Karpas-422 (cell line): Measurements from ENCODE around the gene RIC3. TPM values are rescaled to one million over a fixed set of nuclear protein-coding genes. Genes with fewer than 3 reads are reported as not detected.

Source experiments
- DNase-seq: peaks from one replicate; pipeline ENCODE4 v3.0.0-alpha.2; 2015
- H2AFZ ChIP-seq: fragments of 200-600 bp; sonication (generic); 2 replicates; pipeline ENCODE4 v1.6.1; 2014; ENCODE audit warnings: antibody characterized with exemption, low read length, mixed read lengths
- H3K27ac ChIP-seq: fragments of 200-600 bp; sonication (generic); 2 replicates; pipeline ENCODE4 v1.5.1; 2014; ENCODE audit warnings: mild to moderate bottlenecking, low read length, moderate library complexity
- H3K27me3 ChIP-seq: fragments of 200-600 bp; sonication (generic); 2 replicates; pipeline ENCODE4 v1.6.1; 2014; ENCODE audit warnings: low read length, mixed read lengths
- H3K36me3 ChIP-seq: fragments of 200-600 bp; sonication (generic); 2 replicates; pipeline ENCODE4 v1.6.1; 2014; ENCODE audit warnings: low read length, mixed read lengths; ENCODE audit not compliant: insufficient read depth
- H3K4me1 ChIP-seq: fragments of 200-600 bp; sonication (generic); 2 replicates; pipeline ENCODE4 v1.6.1; 2014; ENCODE audit warnings: mild to moderate bottlenecking, low read length, mixed read lengths
- H3K4me2 ChIP-seq: fragments of 200-600 bp; sonication (generic); 2 replicates; pipeline ENCODE4 v1.6.1; 2014; ENCODE audit warnings: low read length, low read depth, mild to moderate bottlenecking; ENCODE audit not compliant: poor library complexity, severe bottlenecking
- H3K4me3 ChIP-seq: fragments of 200-600 bp; sonication (generic); 2 replicates; pipeline ENCODE4 v1.5.1; 2014; ENCODE audit warnings: mild to moderate bottlenecking, antibody characterized with exemption, low read length, mixed read lengths
- H3K79me2 ChIP-seq: fragments of 200-600 bp; sonication (generic); 2 replicates; pipeline ENCODE4 v1.6.1; 2014; ENCODE audit warnings: mild to moderate bottlenecking, low read length, mixed read lengths
- H3K9ac ChIP-seq: fragments of 200-600 bp; sonication (generic); 2 replicates; pipeline ENCODE4 v1.6.0; 2014; ENCODE audit warnings: low read length
- H3K9me2 ChIP-seq: fragments of 200-600 bp; sonication (generic), shearing (Covaris generic); replicated peaks from 2 replicates; pipeline ENCODE4 v1.6.0; 2014; ENCODE audit warnings: mild to moderate bottlenecking, low read length, moderate library complexity; ENCODE audit not compliant: insufficient read depth
- H3K9me3 ChIP-seq: fragments of 300-700, 200-600 bp; sonication (generic); 2 replicates; pipeline ENCODE4 v1.6.1; 2014; ENCODE audit warnings: low read length, mixed read lengths
- H4K20me1 ChIP-seq: fragments of 200-600 bp; sonication (generic); 2 replicates; pipeline ENCODE4 v1.6.1; 2014; ENCODE audit warnings: mild to moderate bottlenecking, antibody characterized with exemption, low read length, low read depth; ENCODE audit not compliant: insufficient read depth
- total RNA-seq: library from RNA; depleted of rRNA; stranded (reverse); fragments of >200 nt; shearing (Covaris generic); gene quantifications from 2 replicates; pipeline ENCODE4 v1.2.3, GENCODE V29; 2014; ENCODE audit warnings: low replicate concordance; rRNA removed

RIC3 gene
- total RNA-seq, 1 experiment from 2014 or later = not detected

DNA sequence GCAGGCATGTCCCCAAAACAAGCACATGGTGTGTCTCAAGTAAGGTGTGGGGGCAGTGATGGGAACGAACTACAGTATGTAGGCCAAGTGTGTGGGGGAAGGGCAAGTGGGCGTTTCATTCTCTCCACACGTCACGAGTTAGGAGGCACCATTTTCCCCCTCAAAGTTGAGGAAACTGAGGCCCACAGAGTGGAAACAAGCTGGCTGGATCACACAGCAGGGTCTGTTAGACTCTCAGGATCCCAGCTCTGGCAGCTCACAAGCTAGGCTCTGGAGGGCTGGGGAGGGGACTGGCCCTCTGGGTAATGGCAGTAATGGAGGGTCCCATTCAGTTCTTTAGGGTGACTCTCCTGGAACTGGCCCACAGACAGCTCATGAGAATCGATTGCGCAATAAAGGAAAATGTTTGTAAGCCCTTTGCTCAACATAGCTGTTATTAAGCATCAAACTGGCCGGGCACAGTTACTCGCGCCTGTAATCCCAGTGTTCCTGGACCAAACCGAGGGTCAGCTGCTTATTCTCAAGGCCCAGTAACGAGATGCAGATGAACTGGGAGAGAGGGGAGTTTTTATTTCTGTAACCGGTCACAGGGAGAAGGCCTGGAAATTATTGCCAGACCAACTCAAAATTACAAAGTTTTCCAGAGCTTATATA is 111.9 kb downstream of the RIC3 start:
- Histone ChIP-seq H3K79me2 (no peaks in the 10 kb centered on the region), H3K4me1 (no peaks in the 10 kb centered on the region), H3K9ac (no peak overlapping the region), H3K9me3 (no peaks in the 10 kb centered on the region), H3K9me2 (no peaks in the 10 kb centered on the region), H4K20me1 (no peaks in the 10 kb centered on the region), H3K27me3 (no peaks in the 10 kb centered on the region), H3K4me3 (no peak overlapping the region), H3K4me2 (no peak overlapping the region), H3K27ac (no peak overlapping the region), H2AFZ (no peak overlapping the region), H3K36me3 (no peaks in the 10 kb centered on the region)
- no peak for DNase-seq

Other genes starting within 250 kb of the RIC3 start
- gene OR10A6, start 237.8 kb downstream of the RIC3 start, total RNA-seq = not detected in 2 replicates
- gene OR10A3, start 227.3 kb downstream of the RIC3 start, total RNA-seq = not detected in 2 replicates
- not detected in 2 replicates for gene NLRP10, start 203.6 kb downstream of the RIC3 start, total RNA-seq
- 374 and 767 TPM in 2 replicates for gene EIF3F, start 181.7 kb downstream of the RIC3 start, total RNA-seq
- not detected in 2 replicates for gene TUB, start 87.8 kb downstream of the RIC3 start, total RNA-seq
- gene LMO1, start 94.9 kb upstream of the RIC3 start, total RNA-seq = not detected in 2 replicates